Kidney (tissue), 14 donors: Measurements from ENCODE around the gene GAL3ST1. TPM values are rescaled to one million over a fixed set of nuclear protein-coding genes. Genes with fewer than 3 reads are reported as not detected.
"Not testable (repeated sequence)": the region's sequence is repeated elsewhere in the genome, so short reads cannot be mapped to it uniquely, and the experiment has no call there.

ENCODE experiments used
- DNase-seq, 5 donors: peaks; one replicate each; pipeline ENCODE4 v3.0.0-alpha.2; 2013 to 2020
- FAIRE-seq: peaks from 2 replicates; lab custom pipeline; 2012; peaks lifted over from hg19 to GRCh38; lab: Jason Lieb, UNC
- H3K27ac ChIP-seq, 2 donors: one replicate each; pipeline ENCODE4 v1.7.0; 2013; ENCODE audit warnings: low read depth in 2 of 2, low read length in 2 of 2, inconsistent platforms in 1 of 2
- H3K27me3 ChIP-seq: one replicate; pipeline ENCODE4 v1.7.1; 2013; ENCODE audit warnings: low read length, inconsistent platforms; ENCODE audit not compliant: control insufficient read depth, insufficient read depth
- H3K36me3 ChIP-seq, 3 donors: one replicate each; pipeline versions ENCODE4 v1.7.0 to v1.7.1; 2013; ENCODE audit warnings: low read length in 3 of 3, control low read depth in 1 of 3, inconsistent platforms in 1 of 3; ENCODE audit not compliant: insufficient read depth in 3 of 3, control insufficient read depth in 2 of 3
- H3K4me1 ChIP-seq, 3 donors: one replicate each; pipeline versions ENCODE4 v1.7.0 to v1.7.1; 2013; ENCODE audit warnings: low read length in 3 of 3, inconsistent platforms in 1 of 3, low read depth in 1 of 3; ENCODE audit not compliant: control insufficient read depth in 2 of 3, insufficient read depth in 2 of 3
- H3K4me3 ChIP-seq, 3 donors: one replicate each; pipeline versions ENCODE4 v1.7.0 to v1.8.1; 2013; ENCODE audit warnings: low read length in 3 of 3, control low read depth in 1 of 3, inconsistent platforms in 1 of 3
- H3K9ac ChIP-seq, 3 donors: one replicate each; pipeline versions ENCODE4 v1.7.0 to v1.7.1; 2013; ENCODE audit warnings: low read length in 3 of 3, control low read depth in 1 of 3, inconsistent platforms in 1 of 3
- H3K9me3 ChIP-seq, 3 donors: one replicate each; pipeline versions ENCODE4 v1.7.0 to v1.7.1; 2013; ENCODE audit warnings: low read length in 3 of 3, control low read depth in 1 of 3, inconsistent platforms in 1 of 3; ENCODE audit not compliant: control insufficient read depth in 2 of 3, insufficient read depth in 1 of 3
- intact Hi-C: fragments of 100-400 bp; cut with DNase I; formaldehyde crosslinking; loops from one replicate; pipeline ENCODE4 v1.11.1; 2022
- polyA plus RNA-seq: library from polyadenylated mRNA; stranded (reverse); fragments of 350-450 nt; fragmentation: Illumina TruSeq; extraction: RNeasy Lipid Tissue Mini Kit (QIAGEN cat#74804); gene quantifications from one replicate; pipeline ENCODE4 v1.2.3, GENCODE V29; 2014; ENCODE audit warnings: low read depth, low replicate concordance; ENCODE audit not compliant: insufficient read depth
- total RNA-seq: library from RNA; stranded (reverse); fragmentation: NEBNext Ultra II Directional; extraction: Animal tissue kit (Norgen Biotek cat#: 25700); gene quantifications from one replicate; pipeline ENCODE4 v1.2.1, GENCODE V29; 2021
- TF ChIP-seq, protein P1 (sequence below): IDR thresholded peaks from 3 replicates; pipeline ENCODE4 v1.5.1; 2012; ENCODE audit warnings: mild to moderate bottlenecking, moderate library complexity, borderline replicate concordance; ENCODE audit not compliant: insufficient read depth; ENCODE audit errors: extremely low read depth
- donor health status: control.
- donor health status: control.
- donor health status: control.
- donor health status: control.
- donor health status: control.
- donor health status: DM: yes; HTN: yes; CAD: no.
- donor health status: Normal renal cell carcinoma (clear cell type).

Gene GAL3ST1
- total and polyA plus RNA-seq, 2 donors from 2014 or later, result 16.1 to 34.3 TPM

GRCh38 chr22:30572210-30572609 is 2.3 kb downstream of the GAL3ST1 start:
- H3K27ac ChIP-seq, result no peak overlapping the region
- TF ChIP-seq, protein P1, sequence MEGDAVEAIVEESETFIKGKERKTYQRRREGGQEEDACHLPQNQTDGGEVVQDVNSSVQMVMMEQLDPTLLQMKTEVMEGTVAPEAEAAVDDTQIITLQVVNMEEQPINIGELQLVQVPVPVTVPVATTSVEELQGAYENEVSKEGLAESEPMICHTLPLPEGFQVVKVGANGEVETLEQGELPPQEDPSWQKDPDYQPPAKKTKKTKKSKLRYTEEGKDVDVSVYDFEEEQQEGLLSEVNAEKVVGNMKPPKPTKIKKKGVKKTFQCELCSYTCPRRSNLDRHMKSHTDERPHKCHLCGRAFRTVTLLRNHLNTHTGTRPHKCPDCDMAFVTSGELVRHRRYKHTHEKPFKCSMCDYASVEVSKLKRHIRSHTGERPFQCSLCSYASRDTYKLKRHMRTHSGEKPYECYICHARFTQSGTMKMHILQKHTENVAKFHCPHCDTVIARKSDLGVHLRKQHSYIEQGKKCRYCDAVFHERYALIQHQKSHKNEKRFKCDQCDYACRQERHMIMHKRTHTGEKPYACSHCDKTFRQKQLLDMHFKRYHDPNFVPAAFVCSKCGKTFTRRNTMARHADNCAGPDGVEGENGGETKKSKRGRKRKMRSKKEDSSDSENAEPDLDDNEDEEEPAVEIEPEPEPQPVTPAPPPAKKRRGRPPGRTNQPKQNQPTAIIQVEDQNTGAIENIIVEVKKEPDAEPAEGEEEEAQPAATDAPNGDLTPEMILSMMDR, result no peak
- H3K9ac ChIP-seq, result no peak overlapping the region
- peaks cover 0 to 4% (median 4%) of the 10 kb centered on the region in 3 donors for H3K36me3 ChIP-seq
- H3K4me3 ChIP-seq, result peak overlapping the region in 1 of 3 donors; percentile 65
- DNase-seq, result no peak
- intact Hi-C loops, result no loop called here
- no peak for FAIRE-seq
- H3K4me1 ChIP-seq, result peaks cover 0 to 36% (median 10%) of the 10 kb centered on the region in 3 donors
- H3K27me3 ChIP-seq, result no peaks in the 10 kb centered on the region
- no peaks in the 10 kb centered on the region for H3K9me3 ChIP-seq

GRCh38 chr22:30569674-30570202 is 4.7 kb downstream of the GAL3ST1 start:
- Histone ChIP-seq H3K27ac (no peak overlapping the region), H3K9ac (no peak overlapping the region), H3K27me3 (no peaks in the 10 kb centered on the region), H3K4me1 (peaks cover 0 to 25% (median 20%) of the 10 kb centered on the region in 3 donors), H3K9me3 (no peaks in the 10 kb centered on the region), H3K4me3 (no peak overlapping the region), H3K36me3 (no peaks in the 10 kb centered on the region)
- intact Hi-C loops, result no loop called here
- TF ChIP-seq, protein P1, result no peak
- DNase-seq (no peak), FAIRE-seq (no peak)

- Histone ChIP-seq H3K27ac (no peak overlapping the region), H3K9me3 (no peaks in the 10 kb centered on the region), H3K4me1 (peaks cover 0 to 23% (median 16%) of the 10 kb centered on the region in 3 donors), H3K36me3 (no peaks in the 10 kb centered on the region), H3K27me3 (no peaks in the 10 kb centered on the region), H3K4me3 (no peak overlapping the region), H3K9ac (no peak overlapping the region)
- DNase-seq (no peak), FAIRE-seq (no peak)
- TF ChIP-seq, protein P1, result no peak
- intact Hi-C loops, result no loop called here
Observed at GRCh38 chr22:30568137-30568805, 6.2 kb downstream of the GAL3ST1 start.

- H3K36me3 ChIP-seq, H3K27ac ChIP-seq, H3K9ac ChIP-seq, H3K27me3 ChIP-seq, H3K4me3 ChIP-seq, DNase-seq, H3K9me3 ChIP-seq, intact Hi-C loops, FAIRE-seq: not testable (repeated sequence)
- peaks cover 0 to 19% (median 14%) of the 10 kb centered on the region in 3 donors for H3K4me1 ChIP-seq
Observed at GRCh38 chr22:30567277-30567676, 7.2 kb downstream of the GAL3ST1 start.
